Ovary (tissue), 3 donors: ENCODE measurements around the gene PPAT.

Source experiments
- CTCF ChIP-seq, 3 donors: fragments of 450-650 bp in 2 of 3; fragments of 200-600 bp in 1 of 3; IDR thresholded peaks; one replicate each; pipeline versions ENCODE4 v1.5.1 to v1.8.0; 2016 to 2022; ENCODE audit warnings: antibody characterized with exemption in 3 of 3, mild to moderate bottlenecking in 1 of 3
- EP300 ChIP-seq: sonication (generic); formaldehyde crosslinking; IDR thresholded peaks from one replicate; pipeline ENCODE4 v1.6.1; 2017; ENCODE audit warnings: antibody characterized with exemption
- POLR2A ChIP-seq: fragments of 450-650 bp; IDR thresholded peaks from one replicate; pipeline ENCODE4 v1.6.1; 2017; ENCODE audit warnings: antibody characterized with exemption, mild to moderate bottlenecking, moderate library complexity
- donor health status: DM: no; HTN: no; CAD: no.

GRCh38 chr4:56469489-56470210 is 34.2 kb upstream of the PPAT start:
- TF ChIP-seq CTCF (IDR thresholded peaks at IDR 0.05) (no peak), POLR2A (no peak), EP300 (no peak)
